BJ (cell line): ENCODE measurements around the gene TAAR9. TPM values are rescaled to one million over a fixed set of nuclear protein-coding genes. Genes with fewer than 3 reads are reported as not detected.
"Not testable (repeated sequence)": the region's sequence is repeated elsewhere in the genome, so short reads cannot be mapped to it uniquely, and the experiment has no call there.

ENCODE experiments used
- CTCF ChIA-PET: fragments of 350-600 bp; formaldehyde crosslinking; extraction: SDS; loops from one replicate; lab custom pipeline; 2021; ENCODE audit warnings: antibody characterized with exemption, inconsistent platforms; lab: Yijun Ruan, JAX
- POLR2A ChIA-PET: fragments of 300-600 bp; sonication (Branson Sonifier 250); formaldehyde crosslinking; extraction: SDS; loops from one replicate; lab custom pipeline; 2021; ENCODE audit warnings: antibody characterized with exemption; lab: Charles Lee
- DNase-seq: peaks from one replicate; pipeline ENCODE4 v3.0.0-alpha.2; 2011; ENCODE audit warnings: low read depth
- H3K27me3 ChIP-seq: 2 replicates; pipeline ENCODE4 v1.6.0; 2011; ENCODE audit warnings: low read length; ENCODE audit not compliant: control insufficient read depth, insufficient read depth
- H3K36me3 ChIP-seq: 2 replicates; pipeline ENCODE4 v1.5.1; 2011; ENCODE audit warnings: low read length; ENCODE audit not compliant: control insufficient read depth, insufficient read depth
- H3K4me3 ChIP-seq: 2 replicates; pipeline ENCODE4 v1.5.1; 2011; ENCODE audit warnings: low read depth, mild to moderate bottlenecking, control low read depth, low read length
- CTCF ChIP-seq: IDR thresholded peaks from 2 replicates; pipeline ENCODE4 v1.5.1; 2011; ENCODE audit warnings: low read depth, mild to moderate bottlenecking, control low read depth, inconsistent platforms, low read length, moderate library complexity; ENCODE audit not compliant: insufficient read depth
- polyA plus RNA-seq: library from polyadenylated mRNA; depleted of rRNA; stranded (reverse); fragments of >200 nt; gene quantifications from 2 replicates; pipeline ENCODE4 v1.2.3, GENCODE V29; 2011

Gene TAAR9
- polyA plus RNA-seq, 1 experiment = not detected

- DNase-seq = no peak
- H3K4me3 ChIP-seq = no peak overlapping the region
- no peak for TF ChIP-seq CTCF
- CTCF ChIA-PET = no interaction called here
- peaks cover 5% of the 10 kb centered on the region for H3K27me3 ChIP-seq
- no peaks in the 10 kb centered on the region for H3K36me3 ChIP-seq
- POLR2A ChIA-PET = no interaction called here
These were observed 6.7 kb downstream of the TAAR9 start for GRCh38 chr6:132544826-132545225.

GRCh38 chr6:132548746-132549463, 10.8 kb downstream of the TAAR9 start:
- no peaks in the 10 kb centered on the region for H3K27me3 ChIP-seq
- TF ChIP-seq CTCF = no peak
- POLR2A ChIA-PET = no interaction called here
- no peak for DNase-seq
- CTCF ChIA-PET = no interaction called here
- H3K4me3 ChIP-seq = no peak overlapping the region
- H3K36me3 ChIP-seq = no peaks in the 10 kb centered on the region

GRCh38 chr6:132551214-132551613, 13.1 kb downstream of the TAAR9 start:
- no peaks in the 10 kb centered on the region for H3K27me3 ChIP-seq
- ChIA-PET POLR2A (no interaction called here), CTCF (interaction anchor here (1.2 kb wide), 1 partner anchor 21 kb away, joined by 3 read pairs; no protein-coding TSS in a partner anchor)
- no peak for TF ChIP-seq CTCF
- H3K4me3 ChIP-seq = no peak overlapping the region
- H3K36me3 ChIP-seq = no peaks in the 10 kb centered on the region
- DNase-seq = no peak

DNA sequence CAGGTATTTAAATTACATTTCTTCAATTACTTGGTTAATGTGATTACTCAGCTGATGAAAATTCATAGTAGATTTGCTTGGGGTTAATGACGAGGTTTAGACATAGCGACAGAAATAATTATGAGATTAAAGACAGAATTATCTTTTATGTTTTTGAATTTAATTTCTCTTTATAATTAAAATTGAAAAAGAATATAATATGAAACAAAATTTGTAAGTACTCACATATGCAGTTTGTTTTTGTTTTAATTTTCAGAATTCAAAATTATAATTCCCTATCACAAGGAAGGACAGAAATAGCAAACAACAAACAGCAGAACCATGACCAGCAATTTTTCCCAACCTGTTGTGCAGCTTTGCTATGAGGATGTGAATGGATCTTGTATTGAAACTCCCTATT, 14.3 kb downstream of the TAAR9 start, which contains the start of gene TAAR8:
TAAR8 (plus strand) TSS at position 301 of the 400 bp plus-strand sequence; CDS start at position 322, 21 bp downstream.
- POLR2A ChIA-PET = no interaction called here
- CTCF ChIA-PET = no interaction called here
- TF ChIP-seq CTCF = no peak
- Histone ChIP-seq H3K36me3 (no peaks in the 10 kb centered on the region), H3K4me3 (no peak within 1 kb of the TSS), H3K27me3 (no peaks in the 10 kb centered on the region)
- no peak for DNase-seq

DNA sequence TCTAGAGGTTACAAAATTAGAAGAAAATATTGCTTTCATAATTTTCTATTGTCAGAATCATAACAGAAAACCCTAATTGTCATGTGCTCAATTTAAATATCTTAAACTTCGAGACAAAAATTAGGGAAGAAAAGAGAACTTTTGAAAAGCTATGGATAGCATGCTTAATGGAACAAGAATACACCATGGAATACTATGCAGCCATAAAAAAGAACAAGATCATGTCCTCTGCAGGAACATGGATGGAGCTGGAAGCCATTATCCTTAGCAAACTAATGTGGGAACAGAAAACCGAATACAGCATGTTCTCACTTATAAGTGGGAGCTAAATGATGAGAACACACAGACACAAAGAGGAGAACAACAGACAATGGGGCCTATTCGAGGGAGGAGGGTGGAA, 22.0 kb downstream of the TAAR9 start:
- CTCF ChIA-PET, H3K27me3 ChIP-seq, POLR2A ChIA-PET, H3K4me3 ChIP-seq, H3K36me3 ChIP-seq, DNase-seq: not testable (repeated sequence)
